HG03354 (cell line): ENCODE data around the gene XPO1.
"Not testable (repeated sequence)": the region's sequence is repeated elsewhere in the genome, so short reads cannot be mapped to it uniquely, and the experiment has no call there.

Source experiments
- ATAC-seq: cut with Tn5 transposase; IDR thresholded peaks from one replicate; pipeline ENCODE4 v1.9.1; 2021; ENCODE audit warnings: mild to moderate bottlenecking; ENCODE audit not compliant: unreplicated experiment, poor library complexity, severe bottlenecking

XPO1 gene

DNA sequence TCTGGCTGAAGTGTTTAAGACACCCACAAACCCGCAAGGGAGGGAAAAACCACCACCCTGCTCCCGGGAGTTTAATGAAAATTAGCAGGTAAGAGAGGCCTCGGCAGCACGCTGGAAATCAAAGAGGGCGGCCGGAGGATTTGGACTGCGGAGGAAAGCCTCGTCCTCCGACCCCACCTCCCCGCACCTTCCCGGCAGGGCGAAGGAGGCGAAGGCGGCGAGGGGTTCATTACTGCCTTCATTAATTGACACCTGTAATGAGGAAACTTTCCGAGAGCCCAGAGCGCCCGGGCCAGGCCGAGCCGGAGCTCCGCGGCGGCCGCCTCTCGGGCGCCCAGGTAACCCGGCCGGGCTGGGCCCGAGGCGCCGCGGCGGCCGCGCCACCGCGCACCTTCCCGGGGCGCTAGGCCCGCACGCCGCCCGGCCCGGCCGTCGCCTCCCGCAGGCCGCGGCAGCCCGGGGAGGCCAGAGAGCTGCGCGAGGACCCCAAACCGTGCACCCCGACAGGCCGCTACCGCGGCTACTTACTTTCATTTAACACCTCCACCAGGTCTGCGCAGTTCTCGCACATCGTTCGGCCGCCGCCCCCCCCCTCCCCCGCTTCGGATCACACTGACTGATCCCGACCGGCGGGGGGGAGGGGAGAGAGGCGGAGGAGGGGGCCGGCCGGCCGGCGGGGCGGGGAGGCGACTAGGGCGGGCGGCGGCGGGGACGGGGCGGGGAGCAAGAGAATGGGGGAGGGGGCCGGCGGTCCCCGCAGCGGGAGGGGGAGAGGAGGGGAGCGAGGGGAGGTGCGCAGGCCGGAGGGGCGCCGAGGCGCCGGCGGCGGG lies 67.8 kb downstream of the XPO1 start:
- ATAC-seq, result peak; percentile 31

DNA sequence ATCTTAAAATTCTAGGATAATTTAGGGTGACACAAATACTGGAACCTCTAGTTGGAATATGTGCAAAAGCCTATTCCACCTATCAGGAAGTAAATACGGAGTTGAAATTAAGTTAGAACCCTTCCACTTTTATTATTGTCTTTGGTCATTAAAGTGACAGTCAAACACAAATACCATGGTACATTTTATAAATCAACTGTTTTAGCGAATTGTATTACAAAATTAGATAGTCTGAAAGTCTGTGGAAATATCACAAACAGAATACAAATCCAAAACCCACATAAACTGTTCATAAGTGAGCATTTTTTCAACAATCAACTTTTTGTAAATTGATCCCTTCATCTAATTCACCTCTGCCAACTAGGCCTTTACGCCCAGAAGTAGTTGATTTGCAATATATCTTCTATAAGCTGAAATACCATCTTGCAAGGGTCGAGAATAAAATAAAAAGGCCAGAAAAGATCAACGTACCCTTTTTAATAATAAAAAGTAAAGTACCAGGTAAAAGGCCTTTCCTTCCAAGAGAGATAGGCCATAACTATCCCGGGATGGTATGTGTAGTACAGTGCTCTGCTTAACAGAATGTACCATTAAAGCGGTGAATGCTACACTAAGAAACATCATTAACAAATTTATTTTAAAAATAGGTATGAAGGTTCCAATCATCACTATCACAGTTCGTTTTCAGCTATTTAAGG lies 68.6 kb downstream of the XPO1 start:
- no peak for ATAC-seq

DNA sequence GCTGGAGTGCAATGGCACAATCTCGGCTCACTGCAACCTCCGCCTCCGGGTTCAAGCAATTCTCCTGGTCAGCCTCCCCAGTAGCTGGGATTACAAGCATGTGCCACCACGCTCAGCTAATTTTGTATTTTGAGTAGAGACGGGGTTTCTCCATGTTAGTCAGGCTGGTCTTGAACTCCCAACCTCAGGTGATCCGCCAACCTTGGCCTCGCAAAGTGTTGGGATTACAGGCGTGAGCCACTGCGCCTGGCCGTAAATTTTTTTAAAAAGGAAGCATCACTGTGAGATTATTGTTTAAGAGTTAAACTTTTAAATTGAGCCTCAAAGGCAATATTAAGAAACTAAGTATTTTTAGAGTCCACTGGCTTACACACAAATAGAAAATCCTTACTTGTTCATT lies 69.9 kb downstream of the XPO1 start:
- ATAC-seq, result not testable (repeated sequence)

DNA sequence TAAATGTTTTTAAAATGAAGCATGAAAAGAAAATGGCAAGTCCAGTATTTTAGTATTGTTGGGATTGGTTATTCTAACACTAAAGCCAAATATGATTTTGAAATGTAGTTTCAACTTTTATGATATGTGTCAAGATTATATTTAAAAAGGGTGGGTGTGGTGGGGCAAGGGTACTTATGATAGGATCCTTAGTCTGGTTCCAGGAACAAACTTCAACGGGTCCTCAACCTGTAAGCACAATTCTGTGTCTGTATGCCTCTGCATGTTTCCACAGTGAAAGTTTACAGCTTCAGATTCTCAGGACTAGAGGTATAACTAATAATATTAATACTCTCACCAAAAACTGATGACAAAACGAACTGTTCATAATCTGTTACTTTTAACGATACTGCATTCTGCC lies 73.1 kb downstream of the XPO1 start:
- no peak for ATAC-seq

DNA sequence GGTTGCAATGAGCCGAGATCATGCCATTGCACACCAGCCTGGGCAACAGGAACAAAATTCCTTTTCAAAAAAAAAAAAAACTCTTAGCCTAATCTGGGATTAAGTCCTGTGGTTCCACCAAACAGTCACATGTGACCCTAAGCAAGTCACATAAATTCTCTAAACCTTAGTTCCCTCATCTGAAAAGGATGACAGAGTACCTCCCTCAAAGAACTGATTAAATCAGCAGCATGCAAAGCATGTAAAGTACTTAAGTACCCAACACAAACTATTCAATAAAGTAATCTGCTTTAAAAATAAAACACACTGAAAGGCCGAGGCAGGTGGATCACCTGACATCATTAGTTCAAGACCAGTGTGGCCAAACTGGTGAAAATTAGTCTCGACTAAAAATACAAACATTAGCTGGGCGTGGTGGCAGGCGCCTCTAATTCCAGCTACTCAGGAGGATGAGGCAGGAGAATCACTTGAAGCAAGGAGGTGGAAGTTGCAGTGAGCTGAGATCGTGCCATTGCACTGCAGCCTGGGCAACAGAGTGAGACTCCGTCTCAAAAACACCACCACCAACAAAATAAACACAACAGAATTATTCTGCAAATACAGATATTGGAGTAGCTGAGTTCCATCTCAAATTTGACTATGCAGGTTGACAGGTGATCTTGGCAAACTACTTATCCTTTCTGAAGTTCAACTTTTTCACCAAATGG lies 74.2 kb downstream of the XPO1 start:
- ATAC-seq, result peak; percentile 10

DNA sequence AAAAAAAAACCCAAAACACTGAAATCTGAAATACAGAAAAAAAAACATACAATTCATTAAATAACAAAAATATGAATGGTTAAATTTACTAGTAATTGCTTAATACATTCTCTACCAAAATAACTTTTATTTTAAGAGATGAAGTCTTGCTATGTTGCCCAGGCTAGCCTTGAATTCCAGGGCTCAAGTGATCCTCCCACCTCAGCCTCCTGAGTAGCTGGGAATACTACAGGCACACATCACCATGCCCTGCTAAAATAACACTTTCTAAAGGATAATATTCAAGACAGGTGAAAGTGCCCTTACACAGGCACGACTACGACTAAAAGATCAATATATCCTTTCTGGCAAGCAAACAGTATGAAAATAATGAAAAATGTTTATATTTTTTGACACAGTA lies 76.8 kb downstream of the XPO1 start:
- no peak for ATAC-seq

DNA sequence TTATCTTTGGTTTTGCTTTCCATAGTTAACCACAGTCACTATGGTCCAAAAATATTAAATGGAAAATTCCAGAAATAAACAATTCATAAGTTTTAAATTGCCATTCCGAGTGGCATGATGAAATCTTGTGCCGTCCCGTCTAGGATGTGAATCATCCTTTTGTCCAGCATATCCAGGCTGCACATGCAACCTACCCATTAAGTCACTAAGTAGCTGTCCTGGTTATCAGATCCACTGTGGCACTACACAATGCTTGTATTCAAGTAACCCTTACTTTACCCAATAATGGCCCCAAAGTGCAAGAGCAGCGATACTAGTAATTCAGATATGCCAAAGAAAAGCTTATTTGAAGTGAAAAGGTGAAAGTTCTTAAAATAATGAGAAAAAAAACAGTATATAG lies 78.0 kb downstream of the XPO1 start:
- no peak for ATAC-seq

DNA sequence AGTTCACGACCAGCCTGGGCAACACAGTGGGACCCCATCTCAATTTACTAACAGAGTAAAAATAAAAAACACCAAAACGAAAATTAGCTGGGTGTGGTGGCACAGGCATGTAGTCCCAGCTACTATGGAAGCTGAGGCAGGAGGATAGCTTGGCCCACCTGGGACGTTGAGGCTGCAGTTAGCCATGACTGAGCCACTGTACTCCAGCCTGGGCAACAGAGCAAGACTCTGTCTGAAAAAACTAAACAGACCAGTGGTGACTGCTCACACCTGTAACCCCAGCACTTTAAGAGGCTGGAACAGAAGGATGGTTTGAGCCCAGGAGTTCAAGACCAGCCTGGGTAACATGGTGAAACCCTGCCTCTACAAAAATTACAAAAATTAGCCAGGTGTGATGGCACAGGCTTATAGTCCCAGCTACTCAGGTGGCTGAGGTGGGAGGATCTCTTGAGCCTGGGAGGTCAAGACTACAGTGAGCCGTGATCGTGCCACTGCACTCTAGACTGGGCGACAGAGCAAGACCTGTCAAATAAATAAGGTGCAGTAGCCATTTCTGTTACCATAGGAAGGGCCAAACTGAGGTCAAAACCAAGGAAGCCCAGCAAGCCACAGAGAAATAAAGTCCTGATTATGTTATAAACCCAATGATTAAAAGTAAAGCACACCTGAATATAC lies 81.3 kb downstream of the XPO1 start:
- ATAC-seq, result no peak

DNA sequence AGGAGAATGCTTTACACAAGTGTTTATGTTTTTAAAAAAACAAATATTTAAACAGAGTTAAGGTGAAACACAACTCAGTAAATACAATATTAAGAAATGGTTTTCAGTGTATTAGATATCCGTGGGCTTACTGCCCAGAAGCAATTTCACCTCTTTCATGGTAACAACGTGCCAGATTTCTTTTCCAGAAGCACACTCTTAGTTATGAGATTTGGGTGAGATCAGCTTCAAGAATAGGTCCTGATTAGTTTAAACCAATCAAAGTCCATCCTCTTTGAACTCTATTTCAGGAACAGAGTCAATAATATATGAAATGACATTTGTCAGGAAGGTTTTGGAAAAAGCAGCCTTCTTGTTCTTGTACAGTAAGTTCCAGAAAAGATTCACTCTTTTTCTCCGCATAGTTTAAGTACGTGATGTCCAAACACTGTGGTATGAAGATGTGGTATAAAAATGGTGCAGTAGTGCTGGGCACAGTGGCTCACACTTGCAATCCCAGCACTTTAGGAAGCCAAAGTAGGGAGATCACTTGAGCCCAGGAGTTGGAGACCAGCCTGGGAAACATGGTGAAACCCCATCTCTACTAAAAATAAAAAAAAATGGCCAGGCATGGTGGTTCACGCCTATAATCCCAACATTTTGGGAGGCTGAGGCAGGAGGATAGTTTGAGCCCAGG lies 81.9 kb downstream of the XPO1 start:
- ATAC-seq, result no peak

DNA sequence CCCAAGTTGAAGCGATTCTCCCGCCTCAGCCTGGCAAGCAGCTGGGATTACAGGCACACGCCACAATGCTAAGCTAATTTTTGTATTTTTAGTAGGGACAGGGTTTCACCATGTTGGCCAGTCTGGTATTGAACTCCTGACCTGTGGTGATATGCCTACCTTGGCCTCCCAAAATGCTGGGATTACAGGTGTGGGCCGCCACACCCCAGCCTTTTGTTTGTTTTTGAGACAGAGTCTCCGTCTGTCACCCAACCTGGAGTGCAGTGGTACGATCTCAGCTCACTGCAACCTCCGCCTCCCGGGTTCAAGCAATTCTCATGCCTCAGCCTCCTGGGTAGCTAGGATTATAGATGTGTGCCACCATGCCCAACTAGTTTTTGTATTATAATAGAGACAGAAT lies 83.2 kb downstream of the XPO1 start:
- not testable (repeated sequence) for ATAC-seq

DNA sequence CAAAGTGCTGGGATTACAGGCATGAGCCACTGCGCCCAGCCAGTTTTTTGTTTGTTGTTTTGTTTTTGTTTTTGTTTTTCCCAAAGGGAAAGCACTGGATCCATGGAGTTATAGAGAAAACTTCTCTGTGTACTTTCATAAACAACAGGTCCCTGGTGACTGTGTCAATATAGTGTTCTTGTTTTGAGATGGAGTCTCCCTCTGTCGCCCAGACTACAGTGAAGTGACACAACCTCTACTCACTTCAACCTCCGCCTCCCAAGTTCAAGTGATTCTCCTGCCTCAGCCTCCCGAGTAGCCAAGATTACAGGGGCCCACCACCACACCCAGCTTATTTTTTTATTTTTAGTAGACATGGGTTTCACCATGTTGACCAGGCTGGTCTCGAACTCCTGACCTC lies 83.8 kb downstream of the XPO1 start:
- ATAC-seq, result no peak

DNA sequence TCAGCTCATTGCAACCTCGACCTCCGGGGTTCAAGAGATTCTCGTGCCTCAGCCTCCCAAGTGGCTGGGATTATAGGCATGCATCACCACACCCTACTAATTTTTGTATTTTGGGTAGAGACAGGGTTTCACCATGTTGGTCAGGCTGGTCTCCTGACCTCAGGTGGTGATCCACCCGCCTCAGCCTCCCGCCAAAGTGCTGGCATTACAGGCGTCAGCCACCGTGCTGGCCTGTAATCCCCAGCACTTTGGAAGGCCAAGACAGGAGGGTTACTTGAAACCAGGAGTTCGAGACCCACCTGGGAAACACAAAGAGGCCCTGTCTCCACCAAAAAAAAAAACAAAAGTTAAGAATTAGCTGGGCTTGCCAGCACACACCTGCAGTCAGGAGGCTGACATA lies 85.8 kb downstream of the XPO1 start:
- no peak for ATAC-seq

DNA sequence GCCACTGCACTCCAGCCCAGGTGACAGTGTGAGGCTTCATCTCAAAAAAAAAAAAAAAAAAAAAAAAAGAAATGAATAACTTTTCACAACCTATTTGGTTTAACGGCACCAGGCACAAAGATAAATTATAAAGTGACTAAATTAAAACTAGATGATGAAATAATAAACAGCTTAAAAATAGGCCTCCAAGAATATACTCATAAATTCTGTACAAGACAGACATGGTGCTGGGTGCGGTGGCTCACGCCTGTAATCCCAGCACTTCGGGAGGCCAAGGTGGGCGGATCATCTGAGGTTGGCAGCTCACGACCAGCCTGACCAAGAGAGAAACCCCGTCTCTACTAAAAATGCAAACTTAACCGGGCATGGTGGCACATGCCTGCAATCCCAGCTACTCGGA lies 87.0 kb downstream of the XPO1 start:
- no peak for ATAC-seq

DNA sequence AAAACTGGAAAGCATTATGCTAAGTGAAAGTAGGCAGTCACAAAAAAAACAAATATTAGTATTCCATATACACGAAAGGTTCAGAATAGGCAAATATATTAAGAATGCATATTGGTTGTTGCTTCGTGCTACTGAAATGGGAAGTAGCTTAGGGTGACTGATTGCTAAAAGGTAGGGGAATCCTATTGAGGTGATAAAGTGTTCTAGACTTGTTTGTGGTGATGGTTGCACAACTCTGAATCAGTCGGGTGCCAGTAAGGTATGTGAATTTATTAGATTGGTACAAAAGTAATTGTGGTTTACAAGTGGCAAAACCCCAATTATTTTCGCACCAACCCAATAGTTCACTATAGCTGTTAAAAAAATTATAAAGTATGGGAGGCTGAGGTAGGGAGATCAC lies 88.0 kb downstream of the XPO1 start:
- ATAC-seq, result no peak

DNA sequence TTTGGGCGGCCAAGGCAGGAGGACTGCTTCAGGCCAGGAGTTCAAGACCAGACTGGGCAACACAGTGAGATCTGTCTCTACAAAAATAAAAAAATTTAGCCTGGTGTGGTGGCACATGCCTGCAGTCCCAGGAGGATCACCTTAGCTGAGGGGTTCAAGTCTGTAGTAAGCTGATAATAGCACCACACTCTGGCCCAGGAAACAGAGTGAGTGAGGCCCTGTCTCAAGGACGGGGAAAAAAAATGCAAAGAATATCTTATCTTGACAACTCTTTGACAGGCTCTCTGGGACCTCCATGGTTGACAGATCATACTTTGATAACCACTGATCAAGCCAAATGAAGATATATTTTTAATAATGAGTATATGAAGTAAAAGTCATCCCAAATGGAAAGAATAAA lies 89.9 kb downstream of the XPO1 start:
- no peak for ATAC-seq

DNA sequence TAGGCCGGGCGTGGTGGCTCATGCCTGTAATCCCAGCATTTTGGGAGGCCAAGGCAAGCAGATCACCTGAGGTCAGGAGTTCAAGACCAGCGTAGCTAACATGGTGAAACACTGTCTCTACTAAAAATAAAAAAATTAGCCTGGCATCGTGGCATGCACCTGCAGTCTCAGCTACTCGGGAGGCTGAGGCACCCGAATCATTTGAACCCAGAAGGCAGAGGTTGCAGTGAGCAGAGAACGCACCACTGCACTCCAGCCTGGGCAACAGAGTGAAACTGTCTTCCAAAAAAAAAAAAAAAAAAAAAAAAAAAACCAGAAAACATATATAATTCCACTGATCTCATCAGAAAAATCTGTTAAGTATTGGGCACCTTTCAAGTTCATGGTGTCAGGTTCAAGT lies 91.2 kb downstream of the XPO1 start:
- ATAC-seq, result not testable (repeated sequence)

DNA sequence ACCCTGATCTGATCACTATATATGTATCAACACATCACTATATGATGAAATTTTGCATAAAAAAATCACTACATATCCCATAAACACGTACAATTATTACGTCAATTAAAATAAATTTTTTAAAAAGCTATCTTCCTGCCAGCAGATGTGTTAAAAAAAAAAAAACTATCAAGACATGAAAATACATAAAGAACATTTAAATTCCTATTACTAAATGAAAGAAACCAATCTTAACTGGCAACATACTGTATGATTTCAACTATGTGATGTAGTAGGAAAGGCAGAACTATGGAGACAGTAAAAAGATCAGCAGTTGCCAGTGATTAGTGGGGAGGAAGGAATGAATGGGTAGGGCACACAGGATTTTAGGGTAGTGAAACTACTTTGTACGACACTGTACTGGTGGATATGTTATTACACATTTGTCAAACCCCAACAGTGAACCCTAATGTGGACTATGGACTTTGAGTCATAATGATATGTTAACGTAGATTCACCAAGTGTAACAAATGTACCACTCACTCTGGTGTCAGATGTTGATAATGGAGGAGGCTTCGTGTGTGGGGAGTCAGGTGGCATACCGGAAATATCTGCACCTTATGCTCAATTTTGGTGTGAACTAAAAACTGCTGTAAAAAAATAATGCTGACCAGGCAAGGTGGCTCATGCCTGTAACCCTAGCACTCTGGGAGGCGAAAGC lies 94.7 kb downstream of the XPO1 start:
- peak; percentile 91 for ATAC-seq

DNA sequence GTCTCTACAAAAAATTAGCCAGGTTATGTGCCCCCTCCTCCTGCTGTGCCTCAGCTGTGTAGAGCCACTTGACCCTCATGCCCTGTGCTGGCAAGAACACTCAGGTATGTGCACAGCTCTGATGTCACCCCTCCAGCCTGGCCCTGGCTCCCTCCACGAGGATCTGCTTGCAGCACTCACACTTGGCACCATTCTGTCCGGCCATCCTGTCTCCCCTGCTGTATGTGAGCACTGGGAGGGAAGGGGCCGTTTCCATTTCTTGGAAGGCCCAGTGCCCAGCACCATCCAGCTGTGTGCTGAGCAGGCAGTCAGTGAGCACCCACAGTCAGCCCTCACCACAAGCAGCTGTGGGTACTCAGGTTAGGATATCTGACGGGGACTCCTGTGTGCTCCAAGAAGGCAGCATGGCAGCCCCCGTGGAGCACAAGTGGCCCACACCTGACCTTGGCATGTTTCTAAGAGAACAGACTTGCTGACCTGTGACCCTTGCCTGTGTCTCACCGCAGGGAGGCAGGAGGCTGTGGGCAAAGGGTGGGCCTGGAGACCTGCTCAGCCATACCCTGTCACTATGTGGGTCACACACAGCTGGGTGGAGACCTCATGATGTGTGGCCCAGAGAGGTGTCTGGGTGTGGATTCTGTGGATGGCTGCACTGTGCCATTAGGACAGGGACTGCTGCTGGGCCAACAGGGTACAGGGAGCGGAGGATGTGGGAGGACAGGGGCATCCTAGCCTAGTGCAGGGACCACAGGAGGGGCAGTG lies 98.7 kb downstream of the XPO1 start:
- no peak for ATAC-seq
